Measurements from ENCODE around the gene IDS.
"Not testable (repeated sequence)": the region's sequence is repeated elsewhere in the genome, so short reads cannot be mapped to it uniquely, and the experiment has no call there.

Gene IDS

GRCh38 chrX:149497054-149497453 is 8.1 kb downstream of the IDS start:
- no peak for DNase-seq

GRCh38 chrX:149495573-149496071 is 9.5 kb downstream of the IDS start:
- DNase-seq: no peak

GRCh38 chrX:149494844-149495565 is 10.1 kb downstream of the IDS start:
- DNase-seq: no peak

- no peak for DNase-seq
Measured at GRCh38 chrX:149493567-149494562, 11.2 kb downstream of the IDS start.

- DNase-seq: no peak
Measured at GRCh38 chrX:149491812-149492211, 13.3 kb downstream of the IDS start.

- DNase-seq: no peak
Measured at GRCh38 chrX:149490100-149490499, 15.0 kb downstream of the IDS start.

GRCh38 chrX:149488411-149489052 is 16.6 kb downstream of the IDS start:
- DNase-seq: not testable (repeated sequence)

- DNase-seq: not testable (repeated sequence)
Measured at GRCh38 chrX:149488008-149488407, 17.1 kb downstream of the IDS start.

GRCh38 chrX:149487292-149487691 is 17.8 kb downstream of the IDS start:
- no peak for DNase-seq

GRCh38 chrX:149476513-149476912 is 28.6 kb downstream of the IDS start:
- DNase-seq: no peak

GRCh38 chrX:149473966-149474365 is 31.1 kb downstream of the IDS start:
- no peak for DNase-seq

- DNase-seq: no peak
Measured at GRCh38 chrX:149473092-149473491, 32.0 kb downstream of the IDS start.

GRCh38 chrX:149472625-149473024 is 32.5 kb downstream of the IDS start:
- no peak for DNase-seq

- DNase-seq: no peak
Measured at GRCh38 chrX:149471397-149471796, 33.7 kb downstream of the IDS start.

GRCh38 chrX:149470955-149471354 is 34.2 kb downstream of the IDS start:
- DNase-seq: peak; percentile 48

- no peak for DNase-seq
Measured at GRCh38 chrX:149469406-149469805, 35.7 kb downstream of the IDS start.

- DNase-seq: no peak
Measured at GRCh38 chrX:149467920-149468319, 37.2 kb downstream of the IDS start.

GRCh38 chrX:149467461-149467860 is 37.6 kb downstream of the IDS start:
- DNase-seq: no peak

GRCh38 chrX:149462849-149463248 is 42.3 kb downstream of the IDS start:
- no peak for DNase-seq

- no peak for DNase-seq
Measured at GRCh38 chrX:149461746-149462145, 43.4 kb downstream of the IDS start.

- DNase-seq: no peak
Measured at GRCh38 chrX:149458586-149458985, 46.5 kb downstream of the IDS start.

- no peak for DNase-seq
Measured at GRCh38 chrX:149456476-149457245, 48.4 kb downstream of the IDS start.
